HEK293T (cell line): ENCODE results near the gene C12orf54.

Experiments
- BHLHE40 ChIP-seq: fragments of 450-650 bp; IDR thresholded peaks from 2 replicates; pipeline ENCODE4 v1.6.1; 2016; ENCODE audit warnings: mild to moderate bottlenecking, moderate library complexity, borderline replicate concordance
- CTBP1 ChIP-seq: fragments of 450-650 bp; IDR thresholded peaks from 2 replicates; pipeline ENCODE4 v1.6.1; 2016; ENCODE audit warnings: borderline replicate concordance
- ELF4 ChIP-seq: fragments of 450-650 bp; IDR thresholded peaks from 2 replicates; pipeline ENCODE4 v1.6.1; 2017; ENCODE audit warnings: antibody characterized with exemption
- FOXA1 ChIP-seq: fragments of 450-650 bp; IDR thresholded peaks from 2 replicates; pipeline ENCODE4 v1.6.1; 2016; ENCODE audit warnings: mild to moderate bottlenecking
- FOXK2 ChIP-seq: fragments of 450-650 bp; IDR thresholded peaks from 2 replicates; pipeline ENCODE4 v1.6.1; 2016; ENCODE audit warnings: mild to moderate bottlenecking
- FOXM1 ChIP-seq: fragments of 450-650 bp; IDR thresholded peaks from 2 replicates; pipeline ENCODE4 v1.6.1; 2017; ENCODE audit warnings: mild to moderate bottlenecking, borderline replicate concordance
- HDGF ChIP-seq: fragments of 450-650 bp; IDR thresholded peaks from 2 replicates; pipeline ENCODE4 v1.6.1; 2017; ENCODE audit warnings: antibody characterized with exemption, borderline replicate concordance
- LEF1 ChIP-seq: fragments of 450-650 bp; IDR thresholded peaks from 2 replicates; pipeline ENCODE4 v1.6.1; 2017; ENCODE audit warnings: mild to moderate bottlenecking, borderline replicate concordance
- SP1 ChIP-seq: fragments of 450-650 bp; IDR thresholded peaks from 2 replicates; pipeline ENCODE4 v1.6.1; 2017
- SUZ12 ChIP-seq: fragments of 450-650 bp; IDR thresholded peaks from 2 replicates; pipeline ENCODE4 v1.6.1; 2016; ENCODE audit warnings: mild to moderate bottlenecking
- TARDBP ChIP-seq: fragments of 450-650 bp; IDR thresholded peaks from 2 replicates; pipeline ENCODE4 v1.6.1; 2016
- ZNF384 ChIP-seq: fragments of 450-650 bp; IDR thresholded peaks from 2 replicates; pipeline ENCODE4 v1.6.1; 2016
- TF ChIP-seq, protein P1 (sequence below): fragments of 450-650 bp; IDR thresholded peaks from 2 replicates; pipeline ENCODE4 v1.6.1; 2016

DNA sequence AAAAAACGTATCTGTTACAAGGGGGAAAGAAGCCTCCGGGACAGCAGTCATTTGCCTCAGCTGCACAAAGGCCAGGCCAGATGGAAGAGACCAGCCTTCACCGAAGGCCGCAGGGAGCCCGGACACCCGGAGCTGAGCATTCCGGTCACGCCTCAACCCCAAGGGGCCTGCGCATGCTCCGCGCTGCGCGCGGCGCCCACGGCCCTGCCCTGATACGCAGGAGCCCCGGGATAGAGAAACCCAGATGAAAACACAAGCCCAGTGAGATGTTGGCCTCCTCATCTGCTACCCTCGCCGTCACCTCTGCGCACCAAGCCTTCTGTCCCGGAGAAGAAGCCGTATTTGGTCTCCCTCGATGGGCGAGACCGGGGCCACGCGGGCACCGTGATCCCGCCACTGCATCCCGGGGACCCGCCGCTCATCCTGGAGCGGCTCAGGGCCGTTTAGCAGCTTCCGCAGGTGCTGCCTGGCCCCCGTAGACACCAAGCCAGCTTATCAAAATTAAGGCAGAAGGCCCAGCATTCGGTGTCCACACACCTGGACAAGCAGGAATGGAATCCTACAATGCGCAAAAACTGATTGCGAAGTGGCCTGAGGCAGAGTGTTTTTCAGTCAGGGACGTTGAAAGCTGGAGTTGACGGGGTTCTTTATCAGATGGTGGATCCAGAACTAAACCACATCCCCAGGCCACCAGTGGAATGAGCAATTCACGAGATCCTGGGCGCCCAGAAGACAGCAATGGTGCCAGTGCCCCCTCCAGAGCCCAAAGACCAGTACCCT, 45.8 kb downstream of the C12orf54 start:
- TF ChIP-seq FOXK2 = no peak
- no peak for TF ChIP-seq TARDBP
- TF ChIP-seq ZNF384 = no peak
- TF ChIP-seq SP1 = no peak
- no peak for TF ChIP-seq SUZ12
- no peak for TF ChIP-seq FOXA1
- TF ChIP-seq HDGF = no peak
- no peak for TF ChIP-seq FOXM1
- TF ChIP-seq LEF1 = no peak
- TF ChIP-seq, protein P1, sequence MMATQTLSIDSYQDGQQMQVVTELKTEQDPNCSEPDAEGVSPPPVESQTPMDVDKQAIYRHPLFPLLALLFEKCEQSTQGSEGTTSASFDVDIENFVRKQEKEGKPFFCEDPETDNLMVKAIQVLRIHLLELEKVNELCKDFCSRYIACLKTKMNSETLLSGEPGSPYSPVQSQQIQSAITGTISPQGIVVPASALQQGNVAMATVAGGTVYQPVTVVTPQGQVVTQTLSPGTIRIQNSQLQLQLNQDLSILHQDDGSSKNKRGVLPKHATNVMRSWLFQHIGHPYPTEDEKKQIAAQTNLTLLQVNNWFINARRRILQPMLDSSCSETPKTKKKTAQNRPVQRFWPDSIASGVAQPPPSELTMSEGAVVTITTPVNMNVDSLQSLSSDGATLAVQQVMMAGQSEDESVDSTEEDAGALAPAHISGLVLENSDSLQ = no peak
- TF ChIP-seq ELF4 = no peak
- no peak for TF ChIP-seq BHLHE40
- TF ChIP-seq CTBP1 = no peak
